Body of pancreas (tissue), 4 donors: ENCODE measurements around the gene HS3ST5.

Experiments used
- CTCF ChIP-seq, 7 experiments: fragments of 450-650 bp in 4 of 7; fragments of 200-600 bp in 3 of 7; sonication (generic) in 3 of 7; IDR thresholded peaks; one replicate each; pipeline ENCODE4 v1.5.1; 2016 to 2019; ENCODE audit warnings: antibody characterized with exemption in 7 of 7
- POLR2A ChIP-seq, 3 donors: fragments of 450-650 bp; IDR thresholded peaks; one replicate each; pipeline ENCODE4 v1.6.1; 2016; ENCODE audit warnings: antibody characterized with exemption in 3 of 3, mild to moderate bottlenecking in 2 of 3

GRCh38 chr6:114310053-114310452, 32.8 kb downstream of the HS3ST5 start:
- TF ChIP-seq CTCF (IDR thresholded peaks at IDR 0.05) (no peak), POLR2A (IDR thresholded peaks at IDR 0.05) (no peak)
